Right cardiac atrium (tissue), 5 donors: Measurements from ENCODE around the gene NHSL2. TPM values are rescaled to one million over a fixed set of nuclear protein-coding genes. Genes with fewer than 3 reads are reported as not detected.
A peak's percentile ranks its signal among the peaks of the same experiment; 100 is the strongest.

Source experiments
- ATAC-seq, 2 donors: fragments of 200-7000 bp; cut with Tn5 transposase; one replicate each; pipeline versions ENCODE4 v1.8.0 to v1.9.1; 2020; ENCODE audit warnings: moderate library complexity in 2 of 2, mild to moderate bottlenecking in 1 of 2
- DNase-seq, 3 donors: peaks; one replicate each; pipeline ENCODE4 v3.0.0-alpha.2; 2020
- H3K27ac ChIP-seq: one replicate; pipeline ENCODE4 v1.5.1; 2013; ENCODE audit warnings: mild to moderate bottlenecking, low read length, control low read depth, moderate library complexity
- H3K27me3 ChIP-seq: one replicate; pipeline ENCODE4 v1.6.1; 2013; ENCODE audit not compliant: control insufficient read depth, insufficient read depth
- H3K4me1 ChIP-seq: one replicate; pipeline ENCODE4 v1.6.1; 2013; ENCODE audit warnings: low read length; ENCODE audit not compliant: control insufficient read depth, insufficient read depth
- H3K4me3 ChIP-seq: one replicate; pipeline ENCODE4 v1.5.1; 2013; ENCODE audit warnings: low read length, control low read depth
- H3K9me3 ChIP-seq: one replicate; pipeline ENCODE4 v1.6.1; 2013; ENCODE audit warnings: low read length; ENCODE audit not compliant: control insufficient read depth
- WGBS: extraction: QIAGEN DNeasy Blood & Tissue Kit; methylation state at CpG from one replicate; pipeline ENCODE4 v1.1.7; 2013; 5-methylcytosine and 5-hydroxymethylcytosine counted together
- intact Hi-C, 4 donors: fragments of 100-400 bp; cut with DNase I; formaldehyde crosslinking; loops; one replicate each; pipeline versions ENCODE4 v1.11.0 to v1.14.0; 2022 to 2023
- polyA plus RNA-seq: library from polyadenylated mRNA; stranded (reverse); fragments of 200-250 nt; gene quantifications from one replicate; pipeline ENCODE4 v1.2.3, GENCODE V29; 2013
- total RNA-seq, 4 donors: library from RNA; stranded (reverse); fragmentation: NEBNext Ultra II Directional; extraction: Animal tissue kit (Norgen Biotek cat#: 25700); gene quantifications; one replicate each; pipeline ENCODE4 v1.2.1, GENCODE V29; 2021
- donor health status: healthy with polysubstance abuse.
- donor health status: DM: no; HTN: yes; CAD: no.
- donor health status: DM: no; HTN: no; CAD: no.
- donor health status: DM: no; HTN: yes; CAD: no; lungs with severe emphysema.
- donor health status: DM: yes; HTN: yes; CAD: no.

The NHSL2 gene
- total and polyA plus RNA-seq, 5 donors: 2.4 to 9.2 (median 6.6) TPM

- DNase-seq: no peak
- peak in 1 of 2 donors; percentile 19 for ATAC-seq
- H3K27ac ChIP-seq: no peak overlapping the region
- H3K4me3 ChIP-seq: peak overlapping the region; percentile 3
- WGBS: 36% methylated on average over 16 of the region's 16 CpGs
- H3K4me1 ChIP-seq: peaks cover 3% of the 10 kb centered on the region
- no peaks in the 10 kb centered on the region for H3K9me3 ChIP-seq
- H3K27me3 ChIP-seq: no peaks in the 10 kb centered on the region
- intact Hi-C loops: no loop called here
Measured at GRCh38 chrX:72069350-72070160, 158.9 kb downstream of the NHSL2 start.

DNA sequence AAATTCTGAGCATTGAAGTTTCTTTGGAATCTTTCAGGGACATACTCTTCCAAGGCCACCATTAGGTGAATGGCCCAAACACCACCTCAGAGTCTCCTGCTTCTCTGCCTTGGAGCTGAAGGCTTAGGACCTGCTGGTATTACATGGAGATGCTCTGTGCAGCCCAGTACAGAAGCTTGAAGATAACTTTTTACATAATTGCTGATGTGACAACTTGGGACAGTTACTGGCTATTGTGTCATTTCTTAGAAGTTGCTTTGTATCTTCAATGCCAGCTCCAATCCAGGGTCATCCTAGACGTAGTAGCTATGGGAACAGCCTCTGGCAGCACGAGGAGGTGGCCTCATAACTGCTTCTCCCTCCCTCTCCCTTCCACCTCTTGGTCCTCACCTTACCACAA lies 160.6 kb downstream of the NHSL2 start:
- Histone ChIP-seq H3K27ac (no peak overlapping the region), H3K27me3 (no peaks in the 10 kb centered on the region), H3K4me1 (peaks cover 3% of the 10 kb centered on the region), H3K4me3 (no peak overlapping the region), H3K9me3 (no peaks in the 10 kb centered on the region)
- WGBS: 47% methylated on average over 2 of the region's 2 CpGs
- no peak for ATAC-seq
- intact Hi-C loops: no loop called here
- DNase-seq: no peak

- intact Hi-C loops: no loop called here
- WGBS: 94% methylated on average over 1 of the region's 1 CpG
- DNase-seq: no peak
- ATAC-seq: no peak
- H3K4me3 ChIP-seq: no peak overlapping the region
- no peaks in the 10 kb centered on the region for H3K27me3 ChIP-seq
- no peaks in the 10 kb centered on the region for H3K9me3 ChIP-seq
- peaks cover 6% of the 10 kb centered on the region for H3K4me1 ChIP-seq
- H3K27ac ChIP-seq: no peak overlapping the region
Measured at GRCh38 chrX:72073633-72074032, 163.0 kb downstream of the NHSL2 start.

DNA sequence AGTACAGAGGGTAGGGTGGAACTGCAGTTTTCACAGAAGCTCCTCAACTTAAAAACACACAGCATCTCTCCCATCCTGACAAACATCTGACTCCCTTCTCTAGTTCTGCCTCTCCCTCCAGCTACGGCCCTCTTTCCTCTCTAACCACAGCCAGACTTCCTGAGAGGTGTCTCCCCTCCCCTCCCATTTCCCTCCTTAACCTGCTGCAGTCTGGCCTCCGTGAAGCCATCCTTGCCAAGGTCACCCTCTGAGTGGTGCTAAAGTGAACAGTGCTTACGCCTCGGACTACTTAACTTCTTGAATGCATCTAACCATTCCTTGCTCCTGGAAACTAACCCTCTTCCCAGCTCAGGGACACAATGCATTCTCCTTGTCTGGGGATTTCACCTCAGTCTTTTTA lies 167.8 kb downstream of the NHSL2 start:
- Histone ChIP-seq H3K27me3 (no peaks in the 10 kb centered on the region), H3K27ac (peak overlapping the region; percentile 45), H3K9me3 (no peaks in the 10 kb centered on the region), H3K4me3 (no peak overlapping the region), H3K4me1 (peaks cover 15% of the 10 kb centered on the region)
- intact Hi-C loops: no loop called here
- ATAC-seq (no peak), DNase-seq (no peak)
- WGBS: 61% methylated on average over 4 of the region's 4 CpGs

DNA sequence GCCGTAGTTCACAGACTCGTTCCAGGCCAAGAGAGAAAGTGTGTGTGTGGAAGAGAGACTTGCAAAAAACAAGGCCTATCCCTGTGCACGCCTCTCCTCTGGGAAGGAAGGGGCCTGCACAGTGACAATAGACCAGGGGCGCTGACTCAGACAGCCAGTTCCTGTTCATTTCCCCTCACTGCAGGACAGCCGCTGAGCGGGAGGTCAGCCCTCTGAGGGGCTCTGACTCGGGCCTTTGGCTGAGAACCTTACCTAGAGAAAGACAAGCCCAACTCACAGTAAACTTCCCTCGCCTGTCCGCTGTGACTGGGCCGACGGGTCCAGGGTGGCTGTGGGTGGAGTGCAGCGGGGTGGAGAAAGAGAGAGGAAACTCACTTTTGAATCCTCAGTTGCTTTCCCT lies 169.0 kb downstream of the NHSL2 start:
- Histone ChIP-seq H3K27me3 (no peaks in the 10 kb centered on the region), H3K4me3 (peak overlapping the region; percentile 53), H3K9me3 (no peaks in the 10 kb centered on the region), H3K4me1 (peaks cover 15% of the 10 kb centered on the region), H3K27ac (peak overlapping the region; percentile 71)
- WGBS: 54% methylated on average over 12 of the region's 12 CpGs
- DNase-seq: peak; percentile 57 to 75 (median 65)
- intact Hi-C loops: no loop called here
- peak; percentile 89 to 96 for ATAC-seq

- peaks cover 15% of the 10 kb centered on the region for H3K4me1 ChIP-seq
- DNase-seq (no peak), ATAC-seq (peak in 1 of 2 donors; percentile 21)
- intact Hi-C loops: no loop called here
- no peaks in the 10 kb centered on the region for H3K27me3 ChIP-seq
- peak overlapping the region; percentile 53 for H3K4me3 ChIP-seq
- no peaks in the 10 kb centered on the region for H3K9me3 ChIP-seq
- peak overlapping the region; percentile 71 for H3K27ac ChIP-seq
- WGBS: 65% methylated on average over 7 of the region's 7 CpGs
Measured at GRCh38 chrX:72080150-72080549, 169.5 kb downstream of the NHSL2 start.

- Histone ChIP-seq H3K27ac (peak overlapping the region; percentile 48), H3K9me3 (no peaks in the 10 kb centered on the region), H3K4me3 (peak overlapping the region; percentile 50), H3K4me1 (peaks cover 15% of the 10 kb centered on the region), H3K27me3 (no peaks in the 10 kb centered on the region)
- intact Hi-C loops: no loop called here
- WGBS: 67% methylated on average over 7 of the region's 7 CpGs
- DNase-seq (no peak), ATAC-seq (no peak)
Measured at GRCh38 chrX:72080800-72081199, 170.2 kb downstream of the NHSL2 start.

DNA sequence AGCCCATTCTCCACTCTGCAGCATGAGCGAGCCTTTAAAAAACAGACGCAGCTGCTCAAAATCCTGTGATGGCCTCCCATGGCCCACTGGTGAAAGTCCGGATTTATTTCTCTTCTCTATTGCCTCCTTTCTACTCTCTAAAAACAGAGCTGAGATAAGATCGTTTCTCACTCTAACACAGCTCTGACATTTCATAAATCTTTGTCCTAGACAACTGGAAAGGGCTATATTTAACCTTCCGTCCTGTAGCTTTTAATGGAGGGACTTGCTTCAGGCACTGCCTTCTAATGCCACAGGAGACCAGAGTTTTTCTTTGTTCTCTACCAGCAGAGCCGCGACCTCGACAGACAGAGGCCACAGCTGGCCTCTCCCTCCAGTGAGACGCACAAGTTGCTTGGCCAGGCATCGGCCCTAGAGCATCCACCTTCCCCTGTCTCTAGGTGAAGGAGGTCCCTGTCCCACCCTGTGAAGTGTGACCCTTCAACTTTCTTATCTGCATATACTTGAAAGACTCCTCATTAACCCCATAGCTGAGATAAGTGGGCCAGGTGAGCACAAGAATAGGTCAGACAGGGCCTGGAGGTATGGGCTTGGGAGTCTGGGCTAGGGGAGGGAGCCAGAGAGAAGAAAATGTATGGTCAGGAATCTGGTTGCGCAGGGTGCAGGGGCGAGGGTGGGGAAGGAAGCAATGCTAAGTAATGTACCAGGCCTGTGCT lies 171.1 kb downstream of the NHSL2 start:
- Histone ChIP-seq H3K4me3 (peak overlapping the region; percentile 50), H3K27ac (peak overlapping the region; percentile 52), H3K27me3 (no peaks in the 10 kb centered on the region), H3K4me1 (peaks cover 15% of the 10 kb centered on the region), H3K9me3 (no peaks in the 10 kb centered on the region)
- no peak for DNase-seq
- intact Hi-C loops: no loop called here
- no peak for ATAC-seq
- 54% methylated on average over 12 of the region's 12 CpGs for WGBS

- Histone ChIP-seq H3K9me3 (no peaks in the 10 kb centered on the region), H3K27ac (no peak overlapping the region), H3K4me1 (peaks cover 12% of the 10 kb centered on the region), H3K27me3 (no peaks in the 10 kb centered on the region), H3K4me3 (no peak overlapping the region)
- intact Hi-C loops: no loop called here
- no peak for ATAC-seq
- WGBS: 98% methylated on average over 2 of the region's 2 CpGs
- DNase-seq: no peak
Measured at GRCh38 chrX:72083291-72083690, 172.6 kb downstream of the NHSL2 start.

GRCh38 chrX:72084114-72084513 lies 173.5 kb downstream of the NHSL2 start:
- Histone ChIP-seq H3K27ac (no peak overlapping the region), H3K4me1 (peaks cover 11% of the 10 kb centered on the region), H3K27me3 (no peaks in the 10 kb centered on the region), H3K4me3 (no peak overlapping the region), H3K9me3 (no peaks in the 10 kb centered on the region)
- intact Hi-C loops: no loop called here
- no peak for ATAC-seq
- WGBS: 93% methylated on average over 1 of the region's 1 CpG
- no peak for DNase-seq

- H3K4me1 ChIP-seq: peaks cover 2% of the 10 kb centered on the region
- intact Hi-C loops: no loop called here
- H3K27me3 ChIP-seq: no peaks in the 10 kb centered on the region
- 98% methylated on average over 1 of the region's 1 CpG for WGBS
- no peak overlapping the region for H3K4me3 ChIP-seq
- H3K27ac ChIP-seq: no peak overlapping the region
- DNase-seq (no peak), ATAC-seq (no peak)
- no peaks in the 10 kb centered on the region for H3K9me3 ChIP-seq
Measured at GRCh38 chrX:72086995-72087394, 176.3 kb downstream of the NHSL2 start.
